Suppressor macrophage treated with lipopolysaccharide for 4 hours (primary cell): ENCODE results near the gene ZNF394.
A peak's percentile ranks its signal among the peaks of the same experiment; 100 is the strongest.

Experiments
- DNase-seq: peaks from one replicate; pipeline ENCODE4 v3.0.0-alpha.2; 2020

The ZNF394 gene

GRCh38 chr7:99490878-99491277 lies 9.2 kb downstream of the ZNF394 start:
- DNase-seq: no peak

DNA sequence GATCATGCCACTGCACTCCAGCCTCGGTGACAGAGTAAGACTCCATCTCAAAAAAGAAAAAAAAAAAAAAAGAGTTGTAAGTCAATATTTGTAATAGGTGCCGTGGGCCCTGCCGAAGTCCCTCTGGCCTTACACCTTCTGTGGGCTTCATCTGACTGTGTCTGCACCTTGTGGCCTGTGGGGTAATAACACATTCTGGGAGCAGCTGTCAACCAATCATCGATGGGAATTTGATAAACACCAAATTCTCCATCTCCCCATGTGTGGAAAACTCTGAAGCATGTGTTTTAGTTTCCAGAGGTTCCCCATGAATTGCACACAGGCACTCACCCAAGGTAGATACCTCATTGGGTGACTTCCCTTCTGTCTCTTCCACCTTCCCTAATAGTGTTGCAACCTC lies 10.8 kb downstream of the ZNF394 start:
- no peak for DNase-seq

GRCh38 chr7:99485094-99485493 lies 15.0 kb downstream of the ZNF394 start:
- DNase-seq: no peak

- DNase-seq: no peak
These were observed 21.3 kb downstream of the ZNF394 start for GRCh38 chr7:99478464-99479440.

- no peak for DNase-seq
These were observed 24.0 kb downstream of the ZNF394 start for GRCh38 chr7:99476107-99476506.

DNA sequence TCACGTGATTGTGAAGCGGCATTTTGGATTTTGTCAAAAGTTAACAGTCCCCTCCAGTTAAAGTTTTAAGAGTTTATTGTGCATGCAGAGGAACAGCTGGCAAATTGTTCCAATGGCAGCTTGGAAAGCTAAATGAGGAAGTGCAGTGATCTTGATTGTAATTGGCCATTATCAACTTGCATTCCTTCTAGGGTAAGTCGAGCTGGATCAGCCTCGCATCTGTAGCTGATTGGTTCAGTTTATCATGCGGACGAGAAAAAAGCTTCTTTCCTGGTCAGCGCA lies 26.8 kb downstream of the ZNF394 start:
- peak; percentile 75 for DNase-seq

DNA sequence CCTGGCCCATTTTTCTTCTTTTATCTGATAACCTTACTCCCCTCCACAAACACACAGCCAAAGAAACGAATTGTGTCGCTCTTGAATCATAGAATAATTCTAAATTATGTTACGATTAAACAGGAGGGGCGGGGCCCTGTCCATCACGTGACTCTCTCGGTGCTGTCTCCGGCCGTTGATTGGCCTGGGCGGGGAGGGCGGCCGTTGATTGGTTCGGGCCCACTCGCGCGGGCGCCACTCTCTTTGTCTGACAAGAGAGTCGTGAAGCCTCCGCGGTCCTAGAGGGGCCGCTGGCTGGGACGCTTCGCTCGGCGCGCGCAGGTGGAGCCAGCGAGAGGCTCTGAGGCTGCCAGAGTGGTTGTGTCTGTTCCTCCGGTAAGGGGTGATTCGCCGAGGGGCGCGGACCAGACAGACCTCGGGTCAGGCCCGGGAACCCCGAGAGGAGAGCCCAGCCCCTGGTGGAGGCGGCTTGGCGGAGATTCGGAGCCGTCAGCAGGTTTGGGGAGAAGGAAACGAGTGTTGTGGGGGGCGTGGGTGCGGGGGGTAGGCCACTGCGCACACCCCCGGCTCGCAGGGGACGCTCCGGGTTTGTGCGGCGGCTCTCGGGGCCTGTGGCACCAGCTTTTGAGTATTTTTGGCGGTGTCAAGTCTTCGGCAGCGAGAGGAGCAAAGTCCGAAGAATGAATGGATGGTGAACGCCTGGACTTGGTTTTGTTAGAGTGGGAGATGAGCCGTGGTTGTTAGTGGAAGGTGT lies 27.3 kb downstream of the ZNF394 start, which contains the start of gene ZNF789:
ZNF789 (plus strand) TSS at position 330 of the 754 bp plus-strand sequence. CDS start 3,567 bp downstream, outside the sequence.
- peak; percentile 98 for DNase-seq

- no peak for DNase-seq
These were observed 30.6 kb downstream of the ZNF394 start for GRCh38 chr7:99469381-99470065.

GRCh38 chr7:99468336-99468918 lies 31.7 kb downstream of the ZNF394 start:
- no peak for DNase-seq

- DNase-seq: no peak
These were observed 34.7 kb downstream of the ZNF394 start for GRCh38 chr7:99465421-99465768.

- DNase-seq: no peak
These were observed 38.9 kb downstream of the ZNF394 start for GRCh38 chr7:99461221-99461620.

GRCh38 chr7:99460651-99461050 lies 39.4 kb downstream of the ZNF394 start:
- DNase-seq: no peak

- peak; percentile 19 for DNase-seq
These were observed 41.0 kb downstream of the ZNF394 start for GRCh38 chr7:99459087-99459486.

DNA sequence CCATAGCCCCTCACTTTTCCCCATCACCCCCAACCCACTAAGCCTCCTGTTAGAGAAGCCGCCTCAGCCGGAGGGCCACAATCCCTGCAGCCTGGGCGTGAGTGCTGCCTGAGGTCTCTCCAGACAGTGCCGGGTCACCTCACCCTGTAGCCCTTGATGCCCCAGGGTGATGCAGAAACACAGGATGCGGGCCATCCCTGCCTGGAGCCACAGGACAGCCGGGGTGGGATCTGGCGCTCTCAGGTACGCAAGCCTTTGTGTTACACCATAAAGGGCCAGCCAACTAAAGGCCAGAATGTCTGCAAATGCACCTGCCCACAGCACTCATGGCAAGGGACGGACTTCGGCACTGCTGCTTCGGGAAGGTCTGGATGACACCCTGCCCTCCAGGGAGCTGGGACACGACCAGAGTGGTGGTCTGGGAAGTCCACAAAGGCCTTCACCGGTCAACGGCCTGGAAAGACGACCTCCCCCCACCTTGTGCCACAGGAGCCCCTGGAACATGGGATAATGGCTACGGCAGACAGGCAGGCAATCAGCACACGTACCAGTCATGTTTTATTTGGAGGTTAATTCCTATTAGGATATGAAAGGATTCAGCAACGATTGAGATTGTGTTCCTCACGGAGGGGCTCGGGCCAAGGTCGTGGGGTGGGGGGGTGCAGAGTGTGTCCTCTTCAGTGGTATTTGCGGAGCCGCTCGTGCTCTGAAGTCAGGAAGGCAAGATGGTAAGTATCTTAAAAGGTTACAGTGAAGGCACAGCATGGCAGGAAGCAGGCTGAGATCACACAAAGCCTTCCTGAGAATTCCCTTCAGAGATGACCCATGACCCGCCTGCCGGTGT lies 42.2 kb downstream of the ZNF394 start:
- DNase-seq: no peak

GRCh38 chr7:99457050-99457649 lies 42.9 kb downstream of the ZNF394 start:
- DNase-seq: no peak

DNA sequence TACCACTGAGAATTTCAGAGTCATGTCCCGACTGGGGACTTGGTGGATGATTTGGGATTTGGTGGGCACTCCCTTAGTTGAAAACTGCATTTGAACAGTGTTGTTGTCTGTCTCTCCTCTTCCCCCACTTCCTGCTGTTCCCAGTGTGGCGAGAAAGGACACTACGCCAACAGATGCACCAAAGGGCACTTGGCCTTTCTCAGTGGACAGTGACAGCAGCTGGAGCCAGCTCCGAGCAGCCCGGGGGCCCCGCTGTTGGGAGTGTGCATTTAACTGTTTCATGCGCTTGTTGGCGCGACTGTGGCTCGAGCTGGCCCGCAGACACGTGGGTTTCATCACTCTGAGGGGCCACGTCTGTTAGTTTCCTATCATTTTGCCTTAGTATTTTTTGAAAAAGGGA lies 43.8 kb downstream of the ZNF394 start:
- no peak for DNase-seq

DNA sequence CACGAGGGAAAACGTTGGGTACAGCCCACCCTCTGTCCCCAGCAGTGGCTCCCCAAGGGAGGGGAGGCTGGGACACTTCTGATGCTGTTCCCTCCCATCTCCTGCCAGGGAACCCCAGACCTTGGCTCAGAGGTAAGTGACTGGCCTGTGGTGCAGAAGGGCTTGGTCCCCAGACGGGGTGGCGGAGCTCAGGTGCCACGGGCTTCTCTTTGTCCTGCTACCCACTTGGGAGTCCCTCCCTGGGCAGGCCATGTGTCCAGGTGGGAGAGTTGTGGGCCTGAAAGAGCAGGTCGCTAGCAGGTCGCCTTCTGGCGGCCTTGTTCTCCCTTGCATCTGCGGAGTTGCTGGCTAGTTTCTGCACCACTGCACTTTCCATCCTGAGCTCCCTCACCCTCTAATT lies 44.2 kb downstream of the ZNF394 start:
- no peak for DNase-seq

DNA sequence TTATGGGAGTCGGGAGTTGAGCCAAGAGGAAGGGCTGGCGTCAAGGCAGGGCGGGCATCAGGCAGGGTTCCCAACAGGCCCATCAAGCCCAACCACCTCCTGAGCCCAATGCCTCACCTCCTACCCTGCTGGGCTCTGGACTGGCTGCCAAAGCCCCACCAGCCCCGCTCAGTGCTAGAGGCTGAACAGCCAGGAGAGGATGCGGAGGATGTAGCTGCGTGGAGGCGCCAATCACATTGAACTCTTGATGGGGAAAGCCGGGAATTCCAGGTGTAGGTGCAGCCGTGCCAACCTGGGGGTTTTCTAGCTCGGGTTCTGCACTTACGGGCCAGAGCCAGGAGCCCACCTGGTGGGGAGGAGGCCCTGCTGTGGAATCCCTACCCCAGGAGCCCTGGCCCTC lies 47.0 kb downstream of the ZNF394 start:
- no peak for DNase-seq

DNA sequence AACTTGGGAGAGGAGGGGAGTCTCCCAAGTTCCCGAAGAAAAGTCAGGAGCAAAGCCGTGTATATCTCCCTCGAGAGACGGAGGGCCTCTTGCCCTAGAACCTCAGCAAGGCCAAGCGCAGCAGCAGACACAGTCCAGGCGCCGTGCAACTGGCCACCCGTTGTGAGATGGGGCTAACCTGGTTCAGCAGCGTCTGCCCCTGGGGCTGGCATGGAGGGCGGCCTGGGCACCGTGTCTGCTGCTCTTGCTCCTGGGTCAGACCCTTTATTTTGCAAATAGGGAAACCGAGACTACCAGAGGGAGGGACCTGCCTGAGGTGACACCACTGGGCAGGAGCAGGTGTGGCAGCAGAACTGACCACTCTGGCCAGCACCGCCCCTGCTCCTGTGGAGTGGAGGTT lies 47.5 kb downstream of the ZNF394 start:
- no peak for DNase-seq

DNA sequence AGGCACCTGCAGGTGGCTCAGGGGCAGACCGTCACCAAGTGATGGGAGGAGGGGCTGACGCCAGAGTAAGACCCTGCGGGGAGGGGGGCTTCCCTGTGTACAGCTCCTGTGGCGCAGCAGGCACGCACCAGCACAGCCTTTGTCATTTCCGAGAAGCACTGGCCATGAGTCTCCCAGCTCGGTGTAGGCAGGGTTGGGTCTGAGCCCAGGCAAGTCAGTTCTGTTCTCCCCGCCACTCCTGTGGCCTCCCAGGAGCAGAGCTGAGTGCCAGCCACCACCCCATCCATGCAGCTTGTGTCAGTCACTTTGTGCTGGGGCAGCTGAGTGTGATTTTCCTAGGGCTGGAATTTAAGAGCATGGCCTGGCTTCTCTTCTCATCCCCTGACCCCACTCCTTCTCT lies 48.1 kb downstream of the ZNF394 start:
- no peak for DNase-seq

DNA sequence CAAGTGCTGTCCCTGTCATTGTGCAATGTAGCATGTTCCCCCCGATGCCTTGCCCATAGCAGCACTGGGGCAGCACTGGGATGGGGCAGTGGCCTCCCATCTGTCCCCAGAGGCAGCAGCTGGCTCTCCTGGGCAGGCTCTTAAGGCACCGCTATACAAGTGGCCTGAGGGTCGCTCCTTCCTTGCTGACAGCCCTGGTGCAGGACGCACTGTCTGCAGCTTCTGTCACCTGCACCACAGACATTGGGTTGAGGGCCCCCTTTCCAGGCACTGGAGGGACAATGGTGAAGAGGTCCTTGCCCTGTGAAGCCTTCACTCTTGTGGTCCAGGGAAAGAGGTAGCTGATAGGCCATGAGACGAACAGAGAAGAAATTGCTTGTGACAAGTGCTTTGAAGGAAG lies 50.8 kb downstream of the ZNF394 start:
- DNase-seq: no peak

DNA sequence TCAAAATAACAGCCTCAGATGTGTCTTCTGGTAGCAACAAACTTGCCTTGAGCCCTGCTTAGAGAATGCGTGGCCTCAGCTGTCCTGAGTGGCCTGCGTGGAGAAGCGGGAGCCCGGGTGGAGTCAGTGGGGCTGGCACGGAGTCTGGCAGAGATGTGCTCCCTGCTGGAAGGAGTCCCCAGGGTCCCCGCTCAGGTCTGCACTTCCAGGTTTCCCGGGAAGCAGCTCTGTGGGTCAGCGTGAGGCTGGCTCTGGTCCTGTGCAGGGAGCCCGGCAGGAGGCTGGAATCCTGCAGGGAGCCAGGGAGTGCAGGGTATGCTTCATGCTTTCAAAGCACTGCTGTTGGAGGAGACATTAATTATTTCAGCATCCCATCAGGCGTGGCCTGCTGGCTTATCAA lies 51.2 kb downstream of the ZNF394 start:
- DNase-seq: no peak
